ENCODE measurements around the gene NDFIP2. TPM values are rescaled to one million over a fixed set of nuclear protein-coding genes. Genes with fewer than 3 reads are reported as not detected.

Gene NDFIP2
- polyA plus RNA-seq, 1 of the 3 experiments (the other 2 are of a cell fraction) = 21.4 TPM

DNA sequence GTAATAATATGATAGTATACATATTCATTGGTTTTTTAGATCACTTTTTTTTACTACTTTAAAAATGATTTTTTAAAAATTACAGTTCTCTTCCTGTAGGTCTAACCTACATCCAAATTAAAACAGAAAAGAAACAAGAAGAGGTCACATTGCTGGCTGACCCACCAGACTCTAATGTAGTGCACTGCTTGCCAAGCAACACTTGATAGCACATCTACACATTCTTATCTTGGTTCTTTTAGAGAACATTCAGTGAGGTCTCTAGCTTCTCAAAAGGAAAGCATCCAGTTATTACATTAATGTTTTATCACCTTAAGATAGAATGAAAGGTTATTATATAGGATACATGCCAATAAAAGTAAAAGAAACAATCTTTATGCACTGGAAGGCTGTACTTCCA lies 35.6 kb downstream of the NDFIP2 start:
- H3K9me3 ChIP-seq = no peaks in the 10 kb centered on the region
- no peaks in the 10 kb centered on the region for H3K9me2 ChIP-seq
- no peaks in the 10 kb centered on the region for H3K4me1 ChIP-seq (ENCODE audit: control insufficient read depth in 1 of 2, insufficient read depth in 2 of 2, low read depth in 1 of 2, low read length in 1 of 2)
- H3K36me3 ChIP-seq (replicated peaks in 1 of 2; ENCODE audit: control insufficient read depth in 1 of 2, insufficient read depth in 2 of 2, low read length in 1 of 2) = peaks cover 6 to 7% of the 10 kb centered on the region in 2 experiments
- ChIA-PET POLR2A (no interaction called here), CTCF (interaction anchor here (1.0 to 2.8 kb wide), 2 partner anchors 32 to 93 kb away, joined by 3 to 11 read pairs; no protein-coding TSS in a partner anchor)
- peaks cover 21% of the 10 kb centered on the region for H3K79me2 ChIP-seq (ENCODE audit: insufficient read depth)
- no peaks in the 10 kb centered on the region for H3K27me3 ChIP-seq (ENCODE audit: insufficient read depth)
- no peaks in the 10 kb centered on the region for H4K20me1 ChIP-seq (ENCODE audit: insufficient read depth)
- no peak overlapping the region for H3K27ac ChIP-seq (ENCODE audit: low read depth in 2 of 2, low read length in 1 of 2)
- TF ChIP-seq GABPA (IDR thresholded peaks at IDR 0.05; ENCODE audit: low read depth) (no peak), FOXM1 (IDR thresholded peaks at IDR 0.05; ENCODE audit: low read depth) (no peak), JUND (IDR thresholded peaks at IDR 0.05) (no peak), RCOR1 (IDR thresholded peaks at IDR 0.05; ENCODE audit: low read length) (no peak), MAX (IDR thresholded peaks at IDR 0.05; ENCODE audit: low read depth) (no peak), RAD21 (IDR thresholded peaks at IDR 0.05; ENCODE audit: low read length) (no peak), SIN3A (IDR thresholded peaks at IDR 0.05; ENCODE audit: borderline replicate concordance, low read depth, low read length) (no peak)
- H3F3A ChIP-seq (replicated peaks; ENCODE audit: insufficient read depth) = peaks cover 3% of the 10 kb centered on the region
- H3K9ac ChIP-seq = no peak overlapping the region
- DNase-seq = no peak
- no peak overlapping the region for H3K4me3 ChIP-seq (ENCODE audit: low read depth in 2 of 2, low read length in 1 of 2)
- H3K4me2 ChIP-seq = no peak overlapping the region
- no peak overlapping the region for H2AFZ ChIP-seq (ENCODE audit: low read depth)

- 54% methylated on average over 3 of the region's 3 CpGs for WGBS (ENCODE audit: low lambda C conversion rate)
- TF ChIP-seq CTCF (IDR thresholded peaks at IDR 0.05) (no peak), NFIC (IDR thresholded peaks at IDR 0.05; ENCODE audit: borderline replicate concordance) (no peak), IRF3 (IDR thresholded peaks at IDR 0.05; ENCODE audit: low read depth, low read length) (no peak), POLR2AphosphoS5 (IDR thresholded peaks at IDR 0.05; ENCODE audit: low read depth, low read length) (no peak), SIN3A (IDR thresholded peaks at IDR 0.05; ENCODE audit: borderline replicate concordance, low read depth, low read length) (no peak), REST (IDR thresholded peaks at IDR 0.05; ENCODE audit: low read depth, low read length) (no peak), TCF12 (IDR thresholded peaks at IDR 0.05) (no peak), MXI1 (IDR thresholded peaks at IDR 0.05; ENCODE audit: low read depth, low read length) (no peak), EZH2phosphoT487 (IDR thresholded peaks at IDR 0.05; ENCODE audit: borderline replicate concordance, low read depth) (no peak), CHD2 (IDR thresholded peaks at IDR 0.05; ENCODE audit: low read length, partially characterized antibody) (no peak), JUND (IDR thresholded peaks at IDR 0.05) (no peak), RAD21 (IDR thresholded peaks at IDR 0.05; ENCODE audit: low read length) (no peak), TAF1 (IDR thresholded peaks at IDR 0.05; ENCODE audit: borderline replicate concordance, low read depth, low read length) (no peak), NRF1 (IDR thresholded peaks at IDR 0.05; ENCODE audit: low read depth, low read length) (no peak), PBX3 (IDR thresholded peaks at IDR 0.05) (no peak)
- Histone ChIP-seq H3F3A (replicated peaks; ENCODE audit: insufficient read depth) (peaks cover 3% of the 10 kb centered on the region), H3K27me3 (ENCODE audit: insufficient read depth) (no peaks in the 10 kb centered on the region), H3K27ac (ENCODE audit: low read depth in 2 of 2, low read length in 1 of 2) (no peak overlapping the region), H3K4me2 (no peak overlapping the region), H3K4me3 (ENCODE audit: low read depth in 2 of 2, low read length in 1 of 2) (no peak overlapping the region), H3K79me2 (ENCODE audit: insufficient read depth) (peaks cover 21% of the 10 kb centered on the region), H3K36me3 (replicated peaks in 1 of 2; ENCODE audit: control insufficient read depth in 1 of 2, insufficient read depth in 2 of 2, low read length in 1 of 2) (peaks cover 15 to 20% of the 10 kb centered on the region in 2 experiments), H3K9ac (no peak overlapping the region), H4K20me1 (ENCODE audit: insufficient read depth) (no peaks in the 10 kb centered on the region), H3K9me3 (no peaks in the 10 kb centered on the region), H3K4me1 (ENCODE audit: control insufficient read depth in 1 of 2, insufficient read depth in 2 of 2, low read depth in 1 of 2, low read length in 1 of 2) (no peaks in the 10 kb centered on the region), H3K9me2 (no peaks in the 10 kb centered on the region), H2AFZ (ENCODE audit: low read depth) (no peak overlapping the region)
- ChIA-PET CTCF (no interaction called here), POLR2A (no interaction called here)
- no peak for DNase-seq
Observed at GRCh38 chr13:79519255-79519654, 38.3 kb downstream of the NDFIP2 start.
